GM18870 (cell line): ENCODE data around the gene SCT.

Experiments used
- ATAC-seq: cut with Tn5 transposase; IDR thresholded peaks from one replicate; pipeline ENCODE4 v1.9.1; 2021; ENCODE audit warnings: moderate library complexity; ENCODE audit not compliant: unreplicated experiment

SCT gene

GRCh38 chr11:643849-644738, 17.1 kb upstream of the SCT start:
- ATAC-seq: no peak

DNA sequence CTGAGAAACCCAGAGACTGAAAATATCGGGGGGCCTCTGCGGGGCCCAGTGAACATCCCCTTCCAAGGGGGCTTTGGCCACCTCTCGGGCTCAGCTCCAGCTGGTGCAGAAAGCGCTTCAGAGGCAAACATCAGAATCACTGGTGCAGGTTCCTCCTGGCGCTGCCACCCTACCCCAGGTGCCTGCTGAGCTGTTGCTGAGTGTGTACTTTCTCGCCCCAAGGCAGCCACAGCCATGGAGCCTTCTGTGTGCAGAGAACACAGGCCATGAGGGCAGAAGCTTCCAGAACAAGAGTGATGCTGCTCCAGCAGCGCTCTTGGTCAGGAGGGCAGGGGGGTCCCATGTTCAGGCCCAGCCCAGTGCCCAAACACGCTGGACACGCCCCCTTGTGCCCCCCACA, 16.4 kb upstream of the SCT start:
- no peak for ATAC-seq

DNA sequence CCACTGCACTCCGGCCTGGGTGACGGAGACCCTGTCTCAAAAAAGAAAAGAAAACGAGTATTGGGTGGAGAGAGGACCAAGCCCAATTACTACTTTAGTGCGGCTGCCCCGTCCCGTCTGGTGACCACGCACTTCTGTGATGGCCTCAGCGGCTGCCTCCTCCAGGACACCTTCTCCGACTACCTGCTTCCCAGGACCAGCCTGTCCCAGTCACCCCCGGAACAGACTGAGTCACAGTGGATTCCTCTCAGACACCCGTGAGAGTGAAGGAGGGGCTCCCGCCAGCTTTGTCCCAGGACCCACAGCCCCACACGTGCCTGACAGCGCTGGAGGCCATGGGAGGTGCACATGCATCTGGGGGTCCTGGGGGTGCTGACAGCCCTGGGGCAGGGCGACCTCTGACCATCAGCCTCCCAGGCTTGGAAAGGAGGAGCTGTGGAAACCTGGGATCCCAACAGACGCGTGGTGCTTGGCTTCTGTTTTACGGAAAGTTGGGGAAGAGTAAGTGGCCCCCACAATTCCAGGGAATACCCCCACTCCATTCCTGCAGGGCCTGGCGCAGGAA, 14.9 kb upstream of the SCT start:
- ATAC-seq: no peak

- no peak for ATAC-seq
Observed at GRCh38 chr11:640021-640706, 13.2 kb upstream of the SCT start.

DNA sequence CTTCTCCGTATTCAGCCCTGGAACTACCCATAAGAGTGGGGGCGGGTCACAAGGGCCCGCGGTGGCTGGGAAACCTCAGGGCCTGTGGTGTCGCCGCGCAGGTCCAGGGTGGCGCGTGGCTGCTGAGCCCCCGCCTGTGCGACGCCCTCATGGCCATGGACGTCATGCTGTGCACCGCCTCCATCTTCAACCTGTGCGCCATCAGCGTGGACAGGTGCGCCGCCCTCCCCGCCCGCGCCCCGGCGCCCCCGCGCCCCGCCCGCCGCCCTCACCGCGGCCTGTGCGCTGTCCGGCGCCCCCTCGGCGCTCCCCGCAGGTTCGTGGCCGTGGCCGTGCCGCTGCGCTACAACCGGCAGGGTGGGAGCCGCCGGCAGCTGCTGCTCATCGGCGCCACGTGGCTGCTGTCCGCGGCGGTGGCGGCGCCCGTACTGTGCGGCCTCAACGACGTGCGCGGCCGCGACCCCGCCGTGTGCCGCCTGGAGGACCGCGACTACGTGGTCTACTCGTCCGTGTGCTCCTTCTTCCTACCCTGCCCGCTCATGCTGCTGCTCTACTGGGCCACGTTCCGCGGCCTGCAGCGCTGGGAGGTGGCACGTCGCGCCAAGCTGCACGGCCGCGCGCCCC, 12.5 kb upstream of the SCT start:
- no peak for ATAC-seq

- no peak for ATAC-seq
Observed at GRCh38 chr11:638631-639331, 11.8 kb upstream of the SCT start.

DNA sequence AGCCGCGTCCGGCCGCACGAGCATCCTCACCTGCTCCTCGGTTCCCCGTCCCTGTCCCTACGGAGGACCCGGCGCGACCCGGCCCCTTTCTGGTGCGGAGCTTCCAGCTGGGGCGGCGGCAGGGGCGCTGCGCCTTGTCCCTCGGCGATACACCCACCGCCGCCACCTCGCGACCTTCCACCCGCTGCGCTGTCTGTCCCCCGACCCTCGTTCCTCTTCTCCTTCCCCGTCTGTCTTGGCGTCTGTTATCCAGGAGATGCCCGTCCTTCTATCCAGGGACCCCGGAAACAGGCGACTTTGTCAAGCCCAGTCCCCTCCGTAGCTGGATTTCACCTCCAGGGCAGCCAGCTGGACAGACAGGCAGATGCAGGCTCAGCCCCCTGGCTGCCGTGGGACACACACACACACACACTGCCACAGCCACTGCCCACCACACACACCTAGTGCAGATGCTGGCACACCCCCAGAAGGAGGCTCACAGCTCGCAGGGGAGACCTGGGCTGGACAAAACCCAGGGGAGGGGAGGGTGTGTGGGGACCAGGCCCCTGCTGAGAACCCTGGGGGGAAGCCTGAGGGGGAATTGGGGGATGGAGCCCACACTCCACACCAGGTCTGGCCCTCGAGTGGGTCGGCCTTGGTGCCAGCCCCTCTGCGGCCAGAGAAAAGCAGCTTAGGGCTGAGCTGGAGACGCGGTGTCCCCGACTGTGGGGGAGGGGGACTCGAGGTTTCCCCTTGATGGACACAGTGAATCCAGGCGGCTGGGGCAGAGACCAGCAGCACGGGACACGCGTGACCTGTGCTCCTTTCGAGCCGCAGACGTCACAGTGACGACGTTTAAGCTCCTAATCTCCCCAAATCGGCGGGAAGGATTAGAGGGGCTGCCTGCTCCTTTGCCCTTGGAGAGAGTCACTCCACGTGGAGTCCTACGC, 10.9 kb upstream of the SCT start:
- no peak for ATAC-seq

DNA sequence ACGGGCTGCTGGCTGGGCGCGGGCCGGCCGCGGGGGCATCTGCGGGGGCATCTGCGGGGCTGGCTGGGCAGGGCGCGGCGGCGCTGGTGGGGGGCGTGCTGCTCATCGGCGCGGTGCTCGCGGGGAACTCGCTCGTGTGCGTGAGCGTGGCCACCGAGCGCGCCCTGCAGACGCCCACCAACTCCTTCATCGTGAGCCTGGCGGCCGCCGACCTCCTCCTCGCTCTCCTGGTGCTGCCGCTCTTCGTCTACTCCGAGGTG, 10.3 kb upstream of the SCT start:
- ATAC-seq: no peak

DNA sequence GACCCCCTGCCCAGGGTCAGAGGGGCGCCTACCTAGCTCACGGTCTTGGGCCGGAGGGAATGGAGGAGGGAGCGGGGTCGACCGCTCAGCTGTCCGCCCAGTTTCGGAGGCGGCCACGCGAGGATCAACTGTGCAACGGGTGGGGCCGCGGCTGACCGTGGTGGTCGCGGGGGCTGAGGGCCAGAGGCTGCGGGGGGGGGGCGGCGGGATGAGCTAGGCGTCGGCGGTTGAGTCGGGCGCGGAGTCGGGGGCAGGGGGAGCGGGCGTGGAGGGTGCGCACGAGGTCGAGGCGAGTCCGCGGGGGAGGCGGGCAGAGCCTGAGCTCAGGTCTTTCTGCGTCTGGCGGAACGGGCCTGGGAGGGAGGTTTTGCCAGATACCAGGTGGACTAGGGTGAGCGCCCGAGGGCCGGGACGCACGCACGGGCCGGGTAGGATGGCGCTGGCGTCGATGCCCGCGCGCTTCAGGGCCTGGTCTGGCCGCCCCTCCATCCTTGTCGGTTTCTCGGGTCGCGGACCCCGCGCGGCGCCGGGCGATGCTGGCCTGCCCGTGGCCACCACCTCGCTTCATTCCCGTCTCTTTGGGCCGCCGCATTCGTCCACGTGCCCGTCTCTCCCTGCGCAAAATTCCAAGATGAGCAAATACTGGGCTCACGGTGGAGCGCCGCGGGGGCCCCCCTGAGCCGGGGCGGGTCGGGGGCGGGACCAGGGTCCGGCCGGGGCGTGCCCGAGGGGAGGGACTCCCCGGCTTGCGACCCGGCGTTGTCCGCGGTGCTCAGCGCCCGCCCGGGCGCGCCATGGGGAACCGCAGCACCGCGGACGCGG, 9.7 kb upstream of the SCT start, which contains the start of gene DRD4:
Gene DRD4, plus strand, starts transcription at position 759 of the 822 bp plus-strand sequence. Its CDS starts 36 bp downstream, at position 795.
- ATAC-seq: no peak

DNA sequence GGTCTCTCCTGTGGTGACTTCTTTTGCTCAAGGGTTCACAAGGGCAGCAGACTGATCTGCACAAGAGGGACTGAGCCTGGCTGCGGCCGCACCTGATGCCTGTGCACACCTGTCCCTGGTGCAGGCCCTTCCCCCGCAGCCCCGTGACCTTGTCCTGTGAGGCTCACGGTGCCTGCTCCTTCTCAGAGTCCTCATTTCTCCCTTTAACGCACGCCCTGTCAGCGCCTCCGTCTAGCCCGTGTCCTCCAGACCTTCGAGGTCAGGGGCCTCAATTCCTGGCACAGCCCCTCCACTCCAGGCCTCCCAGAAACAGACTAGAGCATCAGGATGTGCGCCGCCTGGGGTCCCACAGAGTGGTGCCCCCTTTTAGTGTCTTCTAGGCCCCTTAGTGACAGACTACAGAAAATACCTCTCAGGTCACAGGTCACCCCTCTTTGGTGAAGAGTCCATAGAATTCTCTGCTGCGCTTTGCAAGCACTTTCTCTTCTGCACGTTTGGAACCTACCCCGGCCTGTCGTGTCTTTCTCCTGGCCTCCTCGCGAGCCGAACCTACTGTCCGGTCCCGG, 9.0 kb upstream of the SCT start:
- ATAC-seq: no peak

DNA sequence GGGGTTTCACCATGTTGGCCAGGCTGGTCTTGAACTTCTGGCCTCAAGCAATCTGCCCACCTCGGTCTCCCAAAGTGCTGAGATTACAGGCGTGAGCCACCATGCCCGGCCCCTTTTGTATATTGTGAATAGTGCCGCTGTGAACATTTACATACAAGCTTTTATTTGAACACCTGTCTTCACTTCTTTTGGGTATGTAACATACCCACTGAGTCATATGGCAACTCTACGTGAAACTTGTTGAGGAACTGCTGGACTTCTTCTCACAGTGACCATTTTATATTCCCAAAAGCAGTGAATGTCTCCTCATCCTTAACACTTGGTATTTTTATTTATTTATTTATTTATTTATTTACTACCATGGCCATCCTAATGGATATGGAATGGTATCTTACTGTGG, 3.9 kb upstream of the SCT start:
- ATAC-seq: no peak

GRCh38 chr11:629237-629583, 2.2 kb upstream of the SCT start:
- no peak for ATAC-seq

GRCh38 chr11:628056-628455, 1.1 kb upstream of the SCT start:
- no peak for ATAC-seq

DNA sequence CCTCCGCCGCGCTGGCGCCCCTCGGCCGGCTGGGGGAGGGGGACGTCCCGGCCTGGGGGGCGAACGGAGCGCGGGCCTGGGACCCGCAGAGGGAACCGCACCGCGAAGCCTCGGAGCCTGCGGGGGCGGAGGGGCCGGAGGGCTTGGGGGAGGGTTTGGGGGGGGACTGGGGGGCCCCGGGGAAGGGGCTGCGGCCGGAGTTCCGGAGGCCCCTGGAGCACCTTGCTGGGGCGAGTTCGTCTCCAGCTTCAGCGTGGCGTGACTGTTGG, 261 bp upstream of the SCT start:
- ATAC-seq: no peak

DNA sequence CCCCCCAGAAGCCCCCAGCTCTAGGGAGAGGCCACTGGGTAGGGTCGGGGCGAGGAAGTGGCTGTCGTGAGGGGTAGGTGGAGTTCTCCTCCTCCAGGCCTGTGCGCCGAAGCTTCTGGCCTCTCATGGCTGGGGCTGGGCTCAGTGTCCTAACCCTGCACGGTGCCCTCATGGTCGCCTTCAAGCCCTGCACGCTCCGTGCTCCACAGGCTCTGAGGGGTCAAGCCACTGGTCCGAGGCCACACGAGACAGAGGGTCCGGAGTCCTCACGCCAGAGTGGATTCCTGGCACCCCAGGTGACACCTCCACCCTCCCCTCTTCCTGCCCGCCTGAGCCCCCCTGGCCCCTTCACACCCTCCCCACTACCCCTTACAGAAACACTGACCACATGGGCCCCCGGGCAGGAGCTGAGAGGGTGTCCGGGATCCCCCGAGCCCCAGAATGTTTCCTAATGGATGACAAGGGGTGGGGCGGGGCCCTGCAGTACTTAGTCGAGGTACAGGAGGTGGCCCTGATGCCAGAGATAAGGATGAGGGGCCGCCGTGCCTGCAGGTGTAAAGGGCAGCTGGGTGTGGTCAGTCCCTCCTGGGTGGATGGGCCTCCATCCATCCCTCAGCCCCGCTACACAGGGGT, 1.2 kb downstream of the SCT start:
- ATAC-seq: no peak

DNA sequence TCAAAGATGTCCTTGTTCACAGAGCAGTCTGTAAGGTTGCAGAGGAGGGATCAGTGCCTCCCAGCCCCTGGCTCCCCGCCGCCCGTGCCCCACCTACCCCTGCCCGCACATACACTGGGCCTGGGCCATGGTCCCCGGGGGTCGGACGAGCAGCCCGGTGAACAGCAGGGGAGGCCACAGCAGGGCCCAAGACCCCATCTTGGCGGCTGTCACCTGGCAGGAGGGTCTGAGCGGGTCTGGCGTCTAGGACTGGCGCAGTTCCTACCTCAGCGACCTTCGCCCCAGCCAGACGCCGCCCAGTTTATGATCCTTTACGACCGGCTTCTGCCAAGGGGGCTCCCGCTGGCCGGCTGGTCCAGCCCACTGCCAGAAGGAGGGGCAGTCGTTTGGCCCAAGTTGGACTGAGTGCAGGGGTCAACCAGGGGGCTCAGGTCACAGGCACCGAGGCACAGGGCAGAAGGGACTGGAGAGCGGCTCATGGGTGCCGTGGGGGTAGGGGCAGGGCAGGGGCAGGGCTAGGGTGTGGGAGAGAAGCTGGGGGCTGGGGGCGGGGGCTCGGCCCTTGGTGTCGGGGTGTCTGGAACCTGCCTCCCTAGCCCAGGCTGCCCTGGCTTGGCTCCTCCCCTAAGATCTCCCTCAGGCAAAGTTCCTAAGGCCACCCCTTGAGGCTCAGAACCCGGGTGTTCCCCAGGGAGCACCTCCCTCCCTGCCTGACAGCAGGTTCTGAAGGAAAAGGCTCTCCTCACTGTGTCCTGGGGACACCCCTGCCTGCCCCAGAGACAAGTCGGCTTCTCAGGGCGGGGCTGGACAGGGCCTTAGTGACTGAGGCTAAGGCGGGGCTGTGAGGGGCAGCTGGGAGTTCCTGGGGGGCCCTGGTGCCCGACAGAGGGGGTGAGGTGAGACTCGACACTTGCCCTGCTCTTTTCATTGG, 2.0 kb downstream of the SCT start, which contains the start of gene CDHR5:
Gene CDHR5, minus strand, starts transcription at position 251 of the 931 bp plus-strand sequence. Its CDS starts 53 bp downstream, at position 198.
- no peak for ATAC-seq

- ATAC-seq: no peak
Observed at GRCh38 chr11:623999-624704, 2.8 kb downstream of the SCT start.
